GM12874 (cell line): Measurements from ENCODE around the gene SRR.

Source experiments
- CTCF ChIP-seq: IDR thresholded peaks from 2 replicates; pipeline ENCODE4 v1.5.1; 2011; ENCODE audit warnings: low read depth, mild to moderate bottlenecking, control low read depth, low read length, moderate library complexity; ENCODE audit not compliant: insufficient read depth

SRR gene

GRCh38 chr17:2266045-2266864 is 37.5 kb upstream of the SRR start:
- no peak for TF ChIP-seq CTCF

- no peak for TF ChIP-seq CTCF
These were observed 36.9 kb upstream of the SRR start for GRCh38 chr17:2266865-2267228.

- no peak for TF ChIP-seq CTCF
These were observed 36.4 kb upstream of the SRR start for GRCh38 chr17:2267354-2267753.

GRCh38 chr17:2271985-2272702 is 31.6 kb upstream of the SRR start:
- TF ChIP-seq CTCF = no peak

GRCh38 chr17:2274414-2274813 is 29.3 kb upstream of the SRR start:
- no peak for TF ChIP-seq CTCF

GRCh38 chr17:2275722-2276121 is 28.0 kb upstream of the SRR start:
- TF ChIP-seq CTCF = no peak

GRCh38 chr17:2277429-2278170 is 26.1 kb upstream of the SRR start:
- no peak for TF ChIP-seq CTCF
